Glomerular visceral epithelial cell (primary cell): ENCODE measurements around the gene PHRF1.

Experiments used
- DNase-seq: peaks from one replicate; pipeline ENCODE4 v3.0.0-alpha.2; 2016; ENCODE audit errors: extremely low spot score

PHRF1 gene

GRCh38 chr11:616320-617198, 40.3 kb downstream of the PHRF1 start:
- no peak for DNase-seq

GRCh38 chr11:617199-617911, 41.1 kb downstream of the PHRF1 start:
- no peak for DNase-seq

DNA sequence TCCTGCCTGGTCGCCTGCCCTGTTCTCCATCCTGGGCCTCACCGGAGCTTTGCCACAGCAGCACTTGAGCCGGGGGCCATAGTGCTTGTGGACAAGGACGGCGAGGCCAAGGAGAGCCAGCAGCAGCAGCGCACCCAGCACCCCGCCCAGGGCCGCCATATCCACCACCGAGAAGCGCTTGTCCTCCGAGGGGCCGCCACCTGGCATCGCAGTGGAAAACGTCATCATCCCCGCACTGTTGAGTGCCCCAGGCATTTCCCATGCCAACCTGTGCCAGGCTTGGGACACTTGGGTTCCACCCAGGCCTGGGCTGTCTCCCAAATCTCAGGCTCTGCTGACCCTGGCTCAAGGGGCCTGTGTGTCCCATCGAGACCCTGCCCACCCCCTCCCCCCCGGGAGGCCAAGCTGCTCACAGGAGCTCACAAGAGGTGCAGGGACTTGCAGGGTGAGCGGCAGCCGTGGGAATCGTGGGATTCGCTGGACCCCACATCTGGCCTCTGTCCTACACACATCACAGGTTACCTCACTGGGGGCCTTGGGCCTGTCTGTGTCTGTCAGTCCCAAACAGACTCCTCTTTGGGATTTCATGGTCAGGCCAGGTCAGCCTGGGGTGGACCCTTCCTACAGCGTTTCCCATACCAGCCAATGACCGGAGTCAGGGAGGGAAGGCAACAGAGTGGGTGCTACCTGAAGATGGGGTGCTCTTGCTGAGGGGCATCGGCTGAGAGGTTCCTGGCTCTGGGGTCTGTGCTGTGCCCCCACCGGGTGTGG, 41.8 kb downstream of the PHRF1 start:
- DNase-seq = no peak

DNA sequence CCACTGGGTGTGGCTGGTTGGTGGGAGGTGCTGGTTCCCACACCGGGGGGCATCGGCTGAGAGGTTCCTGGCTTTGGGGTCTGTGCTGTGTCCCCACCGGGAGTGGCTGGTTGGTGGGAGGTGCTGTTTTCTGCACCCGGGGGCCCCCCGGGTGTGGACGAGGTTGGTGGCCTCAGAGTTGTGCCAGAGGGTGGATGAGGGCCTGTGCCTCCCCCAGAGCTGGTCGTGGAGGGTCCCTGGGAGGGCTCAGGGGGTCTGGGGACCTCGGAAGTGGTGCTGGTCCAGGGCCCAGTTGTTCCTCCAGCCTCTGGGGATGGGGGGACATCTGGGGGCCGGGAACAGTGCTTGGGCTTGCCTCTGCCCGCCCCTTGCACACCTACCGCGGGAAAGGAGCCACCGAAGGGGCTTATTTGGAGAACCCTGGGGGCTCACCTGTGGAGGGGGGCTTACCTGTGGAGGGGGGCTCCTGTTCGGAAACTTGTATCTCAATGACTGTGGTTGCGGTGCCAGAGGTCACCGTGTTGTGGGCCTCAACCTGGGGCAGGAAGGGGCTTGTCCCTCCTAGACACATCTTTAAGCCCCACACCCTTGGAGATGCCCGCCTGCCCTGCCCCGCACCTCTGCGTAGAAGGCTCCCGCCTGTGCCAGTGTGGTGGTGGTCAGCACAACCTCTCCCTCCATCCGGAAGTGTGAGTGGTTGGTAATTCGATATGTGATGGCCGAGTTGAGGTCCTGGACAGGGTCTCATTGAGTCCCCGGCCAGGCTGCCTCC, 42.8 kb downstream of the PHRF1 start:
- no peak for DNase-seq

- no peak for DNase-seq
These were observed 43.4 kb downstream of the PHRF1 start for GRCh38 chr11:619628-620050.

DNA sequence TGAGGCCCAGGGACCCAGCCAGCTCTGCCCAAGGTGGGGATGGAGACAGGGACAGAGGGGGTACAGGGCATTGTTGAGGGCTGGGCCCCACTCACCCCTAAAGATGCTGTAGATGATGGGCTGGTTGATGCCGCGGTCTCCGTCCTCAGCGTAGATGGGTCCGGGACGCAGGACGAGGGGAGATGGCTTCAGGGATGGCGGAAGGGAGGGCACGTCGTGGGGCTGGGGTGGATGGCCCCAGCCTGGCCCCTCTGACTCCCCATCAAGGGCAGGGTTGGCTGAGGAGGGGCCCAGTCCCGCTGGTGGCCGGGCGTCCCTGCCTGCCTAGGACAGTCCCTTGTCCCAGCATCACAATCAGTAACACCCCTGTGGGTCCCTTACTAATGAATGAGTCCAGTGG, 43.9 kb downstream of the PHRF1 start:
- DNase-seq = no peak

DNA sequence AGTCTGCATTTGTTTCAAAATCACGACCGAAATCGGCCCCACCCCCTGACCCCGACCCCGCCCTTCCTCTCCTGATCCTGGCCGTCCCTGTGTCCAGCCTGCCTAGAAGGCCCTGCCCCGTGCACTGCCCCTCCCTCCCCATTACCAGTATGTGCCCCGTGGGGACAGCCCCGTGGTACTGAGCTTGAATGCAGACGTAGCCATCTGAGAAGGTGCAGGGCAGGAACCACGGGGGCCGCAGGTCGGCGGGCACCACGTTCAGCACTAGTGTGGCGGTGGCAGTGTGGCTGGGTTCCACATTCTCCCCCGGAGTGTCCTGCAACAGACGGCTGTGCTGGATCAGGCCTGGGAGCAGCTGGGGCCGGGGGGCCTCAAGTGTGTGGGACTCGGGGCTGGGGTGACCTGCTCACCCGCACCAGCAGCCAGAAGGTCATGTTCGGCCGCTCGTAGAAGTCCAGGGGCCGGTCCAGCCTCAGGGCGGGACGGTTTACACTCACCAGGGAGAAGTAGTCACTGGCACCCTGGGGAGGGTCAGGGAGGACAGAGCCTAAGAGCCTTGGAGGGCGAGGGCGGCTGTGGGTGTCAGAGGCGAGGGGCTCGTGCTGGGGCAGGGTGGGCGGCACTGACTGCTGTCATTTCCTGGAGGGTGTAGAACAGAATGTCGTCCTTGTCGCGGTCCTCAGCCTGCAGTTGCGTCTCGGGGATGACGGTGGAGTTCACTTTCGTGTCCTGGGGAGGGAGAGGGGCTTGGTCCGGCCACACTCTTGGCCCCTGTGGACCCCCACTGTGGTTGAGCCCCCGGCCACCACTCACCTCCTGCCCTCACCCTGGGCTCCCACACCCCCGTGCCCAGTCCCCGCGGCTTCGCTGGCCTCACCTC, 44.9 kb downstream of the PHRF1 start:
- no peak for DNase-seq

DNA sequence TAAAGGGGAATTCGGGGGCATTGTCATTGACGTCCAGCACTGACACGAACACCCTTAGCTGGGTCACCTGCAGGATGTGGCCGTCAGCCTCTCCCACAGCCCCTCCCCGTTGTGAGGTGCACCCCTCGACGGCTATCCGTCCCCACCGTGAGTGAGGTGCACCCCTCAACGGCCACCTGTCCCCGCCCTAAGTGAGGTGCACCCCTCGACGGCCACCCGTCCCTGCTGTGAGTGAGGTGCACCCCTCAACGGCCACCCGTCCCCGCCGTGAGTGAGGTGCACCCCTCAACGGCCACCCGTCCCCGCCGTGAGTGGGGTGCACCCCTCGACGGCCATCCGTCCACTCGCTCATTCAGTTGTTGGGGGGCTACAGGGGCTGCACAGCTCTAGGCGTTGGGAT, 45.6 kb downstream of the PHRF1 start:
- DNase-seq = no peak

- DNase-seq = no peak
These were observed 47.1 kb downstream of the PHRF1 start for GRCh38 chr11:623349-623869.

GRCh38 chr11:623999-624704, 47.9 kb downstream of the PHRF1 start:
- DNase-seq = peak; percentile 31

- DNase-seq = no peak
These were observed 48.7 kb downstream of the PHRF1 start, which contains the start of gene CDHR5 for GRCh38 chr11:624705-625635. Gene CDHR5 (minus strand): TSS chr11:624955. CDS start chr11:624902, 53 bp downstream.

- DNase-seq = no peak
These were observed 49.5 kb downstream of the PHRF1 start for GRCh38 chr11:625636-626268.

GRCh38 chr11:626475-627307, 50.4 kb downstream of the PHRF1 start, which contains the start of gene SCT:
Gene SCT (minus strand): TSS chr11:627181. CDS start chr11:627143, 38 bp downstream.
- DNase-seq = no peak

- no peak for DNase-seq
These were observed 51.0 kb downstream of the PHRF1 start for GRCh38 chr11:627308-627576.

DNA sequence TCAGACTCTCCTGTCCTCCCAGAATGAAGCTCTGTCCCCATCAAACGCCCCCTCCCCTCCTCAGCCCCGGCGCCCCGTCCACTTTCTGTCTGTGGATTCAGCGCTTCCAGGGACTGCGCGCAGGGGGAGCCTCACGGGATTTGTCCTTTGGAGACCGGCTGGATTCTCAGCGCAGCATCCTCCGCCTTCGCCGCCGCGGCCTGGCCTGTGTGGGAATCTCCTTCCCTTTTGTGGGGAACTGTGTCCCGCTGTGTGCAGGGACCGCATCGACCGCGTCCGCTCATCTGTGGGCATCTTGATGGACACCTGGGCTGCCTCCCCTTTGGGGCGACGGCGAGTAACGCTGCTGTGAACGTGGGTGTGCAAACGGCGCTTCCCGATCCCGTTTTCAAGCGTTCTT, 51.8 kb downstream of the PHRF1 start:
- DNase-seq = no peak

GRCh38 chr11:629237-629583, 52.9 kb downstream of the PHRF1 start:
- DNase-seq = no peak

- no peak for DNase-seq
These were observed 54.6 kb downstream of the PHRF1 start for GRCh38 chr11:630871-631270.
